CD4-positive, alpha-beta T cell treated with Interleukin-6 for 4 hours (primary cell): ENCODE data around the gene TCTN1.
A peak's percentile ranks its signal among the peaks of the same experiment; 100 is the strongest.
"Not testable (repeated sequence)": the region's sequence is repeated elsewhere in the genome, so short reads cannot be mapped to it uniquely, and the experiment has no call there.

Experiments used
- DNase-seq: peaks from one replicate; pipeline ENCODE4 v3.0.0-alpha.2; 2020; ENCODE audit warnings: mixed read lengths

The TCTN1 gene

GRCh38 chr12:110587102-110587501, 26.8 kb upstream of the TCTN1 start:
- not testable (repeated sequence) for DNase-seq

GRCh38 chr12:110590059-110590458, 23.9 kb upstream of the TCTN1 start:
- DNase-seq: no peak

DNA sequence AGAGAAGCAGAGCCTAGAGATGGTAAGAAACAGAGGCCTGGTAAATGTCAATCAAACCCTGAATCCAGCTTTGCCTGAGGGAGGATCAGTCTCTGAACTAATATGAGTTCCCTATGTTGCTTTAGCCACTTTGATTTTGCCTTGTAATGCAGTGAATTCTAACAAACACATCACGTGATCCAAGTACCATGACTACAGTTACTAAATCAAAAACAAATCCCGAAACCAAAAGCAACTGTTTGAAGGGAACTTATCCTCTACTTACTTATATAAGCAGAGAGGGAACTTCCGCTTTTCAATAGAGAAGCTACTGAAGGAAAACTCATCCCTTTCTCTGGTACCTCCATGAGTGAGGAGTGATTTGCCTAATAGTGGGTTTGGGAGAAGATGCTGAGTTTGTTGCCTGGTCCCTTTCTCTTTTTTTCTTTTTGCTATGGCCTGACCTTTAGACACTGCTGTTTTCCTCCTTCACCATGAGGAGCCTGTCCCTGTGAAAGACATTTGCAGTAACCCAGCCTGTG, 23.1 kb upstream of the TCTN1 start:
- DNase-seq: no peak

GRCh38 chr12:110591451-110592051, 22.4 kb upstream of the TCTN1 start:
- no peak for DNase-seq

DNA sequence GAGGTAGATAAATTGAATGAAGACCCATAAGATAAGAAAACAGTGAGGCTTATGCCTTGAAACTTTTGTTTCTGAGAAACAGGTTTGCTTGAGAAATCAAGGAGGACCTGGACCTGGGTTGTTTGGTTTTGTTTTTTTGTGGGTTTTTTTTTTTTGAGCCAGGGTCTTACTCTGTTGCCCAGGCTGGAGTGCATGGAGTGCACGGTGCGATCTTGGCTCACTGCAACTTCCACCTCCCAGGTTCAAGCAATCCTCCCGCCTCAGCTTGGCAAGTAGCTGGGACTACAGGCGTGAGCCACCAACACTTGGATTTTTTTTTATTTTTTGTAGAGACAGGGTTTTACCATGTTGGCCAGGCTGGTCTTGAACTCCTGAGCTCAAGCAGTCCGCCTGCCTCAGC, 21.9 kb upstream of the TCTN1 start:
- no peak for DNase-seq

- not testable (repeated sequence) for DNase-seq
These were observed 21.0 kb upstream of the TCTN1 start for GRCh38 chr12:110592919-110593318.

GRCh38 chr12:110597885-110598284, 16.0 kb upstream of the TCTN1 start:
- no peak for DNase-seq

GRCh38 chr12:110599334-110599733, 14.6 kb upstream of the TCTN1 start:
- DNase-seq: no peak

DNA sequence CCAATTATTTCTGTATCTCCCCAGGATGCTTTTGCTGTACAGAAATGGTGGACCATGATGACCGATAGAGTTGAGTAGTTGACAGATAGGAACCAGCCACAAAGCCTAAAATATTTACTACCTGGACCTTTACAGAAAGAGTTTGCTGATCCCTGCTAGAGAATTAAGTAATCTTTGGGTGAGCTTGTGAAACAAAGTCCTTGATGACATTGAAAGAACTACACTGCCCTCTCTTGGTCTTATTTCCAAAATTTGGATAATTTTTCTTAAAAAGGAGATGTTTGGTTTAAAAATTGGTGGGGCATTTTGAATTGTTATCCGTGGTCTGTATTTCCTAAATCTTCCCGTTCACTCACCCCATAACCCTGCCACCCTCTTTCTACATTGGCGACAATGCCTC, 13.7 kb upstream of the TCTN1 start:
- no peak for DNase-seq

DNA sequence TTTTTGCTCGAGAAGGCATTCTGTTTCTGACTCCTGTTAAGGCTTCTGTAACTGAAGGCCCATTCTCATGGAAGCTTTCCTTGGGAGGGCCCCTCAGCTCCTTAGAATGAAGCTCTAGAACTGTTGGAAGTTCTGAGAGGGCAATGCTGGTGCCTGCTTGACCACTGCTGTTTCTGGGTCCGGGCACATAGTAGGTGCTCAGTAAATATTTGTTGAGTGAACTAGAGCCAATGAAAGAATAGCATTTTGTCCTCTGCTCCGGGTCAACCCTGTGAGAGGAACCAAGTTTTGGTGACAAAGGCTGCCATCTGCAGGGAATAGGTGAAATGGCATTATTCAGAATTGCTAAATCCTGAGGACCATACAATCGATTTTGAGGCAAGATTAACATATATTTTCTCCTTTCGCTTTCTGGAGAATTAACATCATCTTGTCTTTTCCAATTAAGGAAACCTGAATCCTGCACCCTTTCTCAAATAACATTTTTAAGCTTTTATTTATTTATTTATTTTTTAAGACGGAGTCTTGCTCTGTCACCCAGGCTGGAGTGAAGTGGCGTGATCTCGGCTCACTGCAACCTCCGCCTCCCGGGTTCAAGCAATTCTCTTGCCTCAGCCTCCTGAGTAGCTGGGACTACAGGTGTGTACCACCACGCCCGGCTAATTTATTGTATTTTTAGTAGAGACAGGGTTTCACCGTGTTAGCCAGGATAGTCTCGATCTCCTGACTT, 11.7 kb upstream of the TCTN1 start:
- peak; percentile 60 for DNase-seq

DNA sequence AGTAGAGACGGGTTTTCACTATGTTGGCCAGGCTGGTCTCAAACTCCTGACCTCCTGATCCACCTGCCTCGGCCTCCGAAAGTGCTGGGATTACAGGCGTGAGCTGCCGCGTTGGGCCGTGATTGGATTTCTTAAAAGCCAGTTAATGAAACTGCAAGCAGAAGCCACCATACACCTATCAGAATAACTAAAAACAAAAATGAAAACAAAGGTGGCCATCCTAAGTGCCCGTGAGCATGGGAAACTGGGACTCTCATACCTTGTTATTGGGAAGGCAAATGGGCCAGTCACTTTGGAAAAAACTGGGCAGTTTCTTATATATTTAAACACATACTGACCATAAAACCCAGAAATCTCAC, 7.7 kb upstream of the TCTN1 start:
- DNase-seq: no peak

- DNase-seq: no peak
These were observed 708 bp upstream of the TCTN1 start for GRCh38 chr12:110613071-110613770.

GRCh38 chr12:110615171-110615570, 1.2 kb downstream of the TCTN1 start:
- DNase-seq: no peak

GRCh38 chr12:110616471-110617115, 2.7 kb downstream of the TCTN1 start:
- no peak for DNase-seq

DNA sequence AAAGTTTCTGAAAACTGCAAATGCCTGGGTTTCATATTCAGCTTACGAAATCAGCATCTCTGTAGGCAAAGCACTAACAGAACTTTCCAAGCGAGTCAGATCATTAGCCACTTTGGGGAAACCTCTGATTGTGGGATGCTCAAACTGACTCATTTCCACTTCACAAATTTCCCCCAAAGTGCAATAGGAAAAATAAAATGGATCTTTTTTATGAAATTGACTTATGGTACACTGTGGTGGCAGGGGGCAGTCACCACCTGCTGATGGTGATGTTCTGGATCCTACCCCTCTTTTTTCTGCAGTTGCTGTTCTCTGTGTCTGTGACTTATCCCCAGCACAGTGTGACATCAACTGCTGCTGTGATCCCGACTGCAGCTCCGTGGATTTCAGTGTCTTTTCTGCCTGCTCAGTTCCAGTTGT, 5.6 kb downstream of the TCTN1 start:
- no peak for DNase-seq

GRCh38 chr12:110622582-110622981, 8.7 kb downstream of the TCTN1 start:
- DNase-seq: no peak

DNA sequence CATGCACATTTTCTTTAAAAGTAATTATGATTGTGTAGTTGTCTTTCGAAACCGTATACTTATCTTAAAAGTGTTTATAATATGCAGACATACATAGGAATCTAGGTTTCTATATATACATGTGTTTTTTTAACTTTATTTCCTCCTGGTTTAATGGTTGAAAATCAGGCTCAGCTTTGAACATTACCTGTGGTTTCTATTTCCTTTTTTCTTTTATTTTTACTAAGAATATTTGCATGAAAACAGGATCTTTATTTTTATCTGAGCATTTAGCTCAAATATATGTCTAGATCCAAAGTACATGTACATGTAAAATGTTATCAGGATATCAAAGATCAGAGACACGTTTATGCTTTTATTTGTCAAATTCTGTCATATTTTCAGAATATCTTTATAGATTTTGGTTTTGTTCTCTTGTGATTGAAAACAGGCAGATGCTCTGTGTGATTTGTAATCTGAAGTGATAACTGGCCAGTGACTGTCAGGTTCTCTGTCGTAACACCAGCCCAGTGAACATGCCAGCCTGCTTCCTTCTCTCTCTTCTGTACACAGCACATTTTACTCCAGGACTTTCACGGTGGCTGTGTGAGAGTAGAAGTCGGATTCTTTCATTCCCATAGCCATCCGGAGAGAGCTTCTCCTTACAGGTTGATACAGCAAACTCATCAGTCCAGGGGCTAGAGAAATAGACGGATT, 13.7 kb downstream of the TCTN1 start:
- DNase-seq: no peak

GRCh38 chr12:110635055-110635454, 21.1 kb downstream of the TCTN1 start:
- no peak for DNase-seq

DNA sequence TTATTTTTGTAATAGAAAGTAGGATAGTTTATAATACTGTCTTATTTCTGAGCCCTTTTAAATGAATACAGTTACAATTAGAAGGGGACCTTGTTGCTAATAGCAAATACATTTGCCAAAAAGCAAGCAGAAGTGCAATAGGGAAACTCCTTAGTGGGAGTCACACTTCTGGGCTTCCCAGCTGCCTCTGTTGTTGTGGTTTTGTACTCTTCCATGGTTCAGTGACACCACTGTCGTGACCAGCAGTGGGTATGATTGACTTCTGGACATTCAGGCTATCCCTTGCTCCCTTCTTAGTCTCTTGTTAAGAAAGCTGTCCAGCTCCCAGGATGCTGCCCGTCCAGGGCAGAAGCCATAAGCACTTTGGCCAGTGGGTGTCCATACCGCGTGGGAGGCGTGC, 22.6 kb downstream of the TCTN1 start:
- DNase-seq: no peak

- no peak for DNase-seq
These were observed 24.0 kb downstream of the TCTN1 start for GRCh38 chr12:110637869-110638441.

DNA sequence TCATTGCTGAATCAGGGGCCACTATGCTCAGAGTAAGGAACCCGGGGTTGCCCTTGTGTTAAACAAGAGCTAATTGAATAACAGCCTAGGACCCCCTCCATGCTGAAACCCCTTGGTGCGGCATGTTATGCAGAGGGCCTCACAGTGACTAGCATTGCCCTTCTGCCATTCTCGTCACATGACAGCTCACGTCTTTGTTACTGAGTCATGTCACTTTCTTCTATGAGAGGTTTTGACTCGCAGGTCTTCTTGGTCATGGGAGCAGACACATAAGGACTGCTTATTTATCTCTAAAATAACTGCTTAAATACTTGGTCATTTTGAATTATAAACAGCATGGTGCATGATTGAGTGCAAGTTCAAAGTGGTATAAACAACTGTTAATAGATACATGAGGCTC, 24.9 kb downstream of the TCTN1 start:
- DNase-seq: no peak

GRCh38 chr12:110639336-110640141, 25.6 kb downstream of the TCTN1 start:
- no peak for DNase-seq
